HEK293 (cell line): Measurements from ENCODE around the gene CNTLN.

Experiments used
- CTCF ChIP-seq: fragments of 450-650 bp; formaldehyde crosslinking; IDR thresholded peaks from 2 replicates; pipeline ENCODE4 v1.5.1; 2016; ENCODE audit warnings: missing biosample characterization, missing genetic modification characterization
- PBX3 ChIP-seq: sonication (generic); formaldehyde crosslinking; IDR thresholded peaks from 2 replicates; pipeline ENCODE4 v1.8.1; 2022; ENCODE audit warnings: mild to moderate bottlenecking, moderate library complexity, missing genetic modification reagents
- PRDM6 ChIP-seq: fragments of 450-650 bp; formaldehyde crosslinking; IDR thresholded peaks from 2 replicates; pipeline ENCODE4 v1.5.1; 2017; ENCODE audit warnings: missing biosample characterization, missing genetic modification characterization
- TCF7L2 ChIP-seq: IDR thresholded peaks from 2 replicates; pipeline ENCODE4 v1.6.1; 2011; ENCODE audit warnings: low read depth, mild to moderate bottlenecking, inconsistent platforms, low read length, moderate library complexity, borderline replicate concordance
- ZNF174 ChIP-seq: fragments of 450-650 bp; formaldehyde crosslinking; IDR thresholded peaks from 2 replicates; pipeline ENCODE4 v1.5.0; 2017; ENCODE audit warnings: missing biosample characterization, mild to moderate bottlenecking, missing genetic modification characterization
- ZNF274 ChIP-seq, 2 experiments: fragments of 200-500 bp in 1 of 2; fragments of 450-650 bp in 1 of 2; sonication (Bioruptor generic) in 1 of 2; formaldehyde crosslinking in 1 of 2; IDR thresholded peaks; 2 replicates each; pipeline versions ENCODE4 v1.5.1 to v1.6.1; 2014 to 2016; ENCODE audit warnings: borderline replicate concordance in 1 of 2, inconsistent platforms in 1 of 2, low read length in 1 of 2, missing biosample characterization in 1 of 2, missing genetic modification characterization in 1 of 2
- ZNF350 ChIP-seq: fragments of 450-650 bp; formaldehyde crosslinking; IDR thresholded peaks from 2 replicates; pipeline ENCODE4 v1.5.0; 2017; ENCODE audit warnings: missing biosample characterization, mild to moderate bottlenecking, missing genetic modification characterization
- ZNF707 ChIP-seq: fragments of 450-650 bp; formaldehyde crosslinking; IDR thresholded peaks from 2 replicates; pipeline ENCODE4 v1.5.1; 2016; ENCODE audit warnings: missing biosample characterization, missing genetic modification characterization

- no peak for TF ChIP-seq ZNF350 (tag by site-specific recombination)
- no peak for TF ChIP-seq ZNF707 (tag by site-specific recombination)
- no peak for TF ChIP-seq ZNF174
- TF ChIP-seq TCF7L2 = no peak
- no peak for TF ChIP-seq CTCF (tag by site-specific recombination)
- TF ChIP-seq ZNF274 (IDR thresholded peaks at IDR 0.05; ENCODE audit: low read length) = no peak
- no peak for TF ChIP-seq ZNF274 (tag by site-specific recombination; IDR thresholded peaks at IDR 0.05; ENCODE audit: borderline replicate concordance)
- no peak for TF ChIP-seq PRDM6 (tag by site-specific recombination)
- no peak for TF ChIP-seq PBX3 (CRISPR knock-in tag)
Measured at GRCh38 chr9:17394881-17395510, 260.2 kb downstream of the CNTLN start.
